HG02763 (cell line): ENCODE results near the gene LIN7B.
"Not testable (repeated sequence)": the region's sequence is repeated elsewhere in the genome, so short reads cannot be mapped to it uniquely, and the experiment has no call there.

Experiments used
- ATAC-seq: cut with Tn5 transposase; IDR thresholded peaks from one replicate; pipeline ENCODE4 v1.9.1; 2021; ENCODE audit warnings: mild to moderate bottlenecking, moderate library complexity; ENCODE audit not compliant: unreplicated experiment

LIN7B gene

GRCh38 chr19:49113762-49114629 is at the start of gene LIN7B:
TSS of gene LIN7B (plus strand) at chr19:49114370. CDS start at chr19:49114405, 35 bp downstream.
- ATAC-seq: peak; percentile 53

GRCh38 chr19:49064768-49065611 is 49.2 kb upstream of the LIN7B start, which contains the start of gene NTF4:
TSS of gene NTF4 (minus strand) at chr19:49064818. CDS start at chr19:49061997, 2,821 bp downstream.
- no peak for ATAC-seq

- no peak for ATAC-seq
These were observed 48.2 kb upstream of the LIN7B start for GRCh38 chr19:49065905-49066512.

GRCh38 chr19:49067554-49067953 is 46.6 kb upstream of the LIN7B start:
- ATAC-seq: no peak

GRCh38 chr19:49069026-49069425 is 45.1 kb upstream of the LIN7B start:
- ATAC-seq: no peak

- no peak for ATAC-seq
These were observed 43.8 kb upstream of the LIN7B start for GRCh38 chr19:49070416-49070815.

- ATAC-seq: no peak
These were observed 42.2 kb upstream of the LIN7B start for GRCh38 chr19:49071860-49072547.

- ATAC-seq: no peak
These were observed 40.4 kb upstream of the LIN7B start for GRCh38 chr19:49073514-49074378.

GRCh38 chr19:49074869-49075268 is 39.3 kb upstream of the LIN7B start:
- ATAC-seq: not testable (repeated sequence)

GRCh38 chr19:49080392-49080791 is 33.8 kb upstream of the LIN7B start:
- ATAC-seq: no peak

- no peak for ATAC-seq
These were observed 32.9 kb upstream of the LIN7B start for GRCh38 chr19:49081273-49081672.

- ATAC-seq: no peak
These were observed 29.8 kb upstream of the LIN7B start for GRCh38 chr19:49084206-49085019.

GRCh38 chr19:49085020-49085867 is 28.9 kb upstream of the LIN7B start, which contains the start of gene SNRNP70:
TSS of gene SNRNP70 (plus strand) at chr19:49085451. CDS start at chr19:49086415, 964 bp downstream.
- ATAC-seq: peak; percentile 88

- no peak for ATAC-seq
These were observed 28.3 kb upstream of the LIN7B start for GRCh38 chr19:49085868-49086232.

GRCh38 chr19:49086296-49086695 is 27.9 kb upstream of the LIN7B start:
- no peak for ATAC-seq

GRCh38 chr19:49091391-49092038 is 22.7 kb upstream of the LIN7B start:
- ATAC-seq: no peak

- no peak for ATAC-seq
These were observed 21.5 kb upstream of the LIN7B start for GRCh38 chr19:49092686-49093085.
